GM12892 (cell line): ENCODE results near the gene NFYC.

Experiments used
- POLR2A ChIP-seq: IDR thresholded peaks from 2 replicates; pipeline ENCODE4 v1.6.1; 2011; ENCODE audit warnings: low read depth, low read length, control low read depth
- POLR2AphosphoS5 ChIP-seq: IDR thresholded peaks from 2 replicates; pipeline ENCODE4 v1.6.1; 2011; ENCODE audit warnings: low read depth, low read length, control low read depth
- TAF1 ChIP-seq: IDR thresholded peaks from 2 replicates; pipeline ENCODE4 v1.6.1; 2011; ENCODE audit warnings: low read depth, mild to moderate bottlenecking, control low read depth, low read length, borderline replicate concordance

- TF ChIP-seq POLR2A (no peak), POLR2AphosphoS5 (no peak), TAF1 (no peak)
Measured at GRCh38 chr1:40740997-40741736, 49.7 kb downstream of the NFYC start.
